Heart left ventricle (tissue), 13 donors: ENCODE measurements around the gene ROBO1.

Experiments used
- CTCF ChIP-seq, 12 donors: fragments of 200-600 bp; sonication (generic) in 4 of 12; IDR thresholded peaks; one replicate each; pipeline versions ENCODE4 v1.5.0 to v1.8.0; 2018 to 2022; ENCODE audit warnings: antibody characterized with exemption in 12 of 12, mild to moderate bottlenecking in 5 of 12
- POLR2A ChIP-seq, 2 donors: fragments of 450-650 bp; IDR thresholded peaks; one replicate each; pipeline ENCODE4 v1.6.1; 2017; ENCODE audit warnings: antibody characterized with exemption in 2 of 2, mild to moderate bottlenecking in 2 of 2, moderate library complexity in 2 of 2
- donor health status: ischemic (EF 13 %, LVEDD 7.1; RV severe dilation, severe dysfunction).
- donor health status: DM: no; HTN: yes; CAD: no.
- donor health status: DM: no; HTN: no; CAD: no.
- donor health status: ischemic (EF 25% LVEDD 6.9; RV normal size, moderate dysfunction).
- donor health status: ischemic (EF 25% LVEDD 5.7; RV mildly dilated, moderate dysfunction).
- donor health status: ischemic (EF 35%, LVEDD 5.7; RV mildly dilated, moderate dysfunction).
- donor health status: nonischemic (EF 11% LVEDD 7.7; RV severe dilation, severe dysfunction).
- donor health status: DM: yes; HTN: yes; CAD: no.
- donor health status: PGD.
- donor health status: ischemic (EF 29% LVEDD 5.4; RV normal size, mild dysfunction).
- donor health status: nonischemic (EF 23%, LVEDD 6.1; RV moderate dilation, normal function).

- TF ChIP-seq CTCF (IDR thresholded peaks at IDR 0.05), result no peak
- TF ChIP-seq POLR2A (IDR thresholded peaks at IDR 0.05), result no peak
Measured at GRCh38 chr3:78717041-78717440, 1050.8 kb downstream of the ROBO1 start.
